ENCODE results near the gene CELF2. TPM values are rescaled to one million over a fixed set of nuclear protein-coding genes. Genes with fewer than 3 reads are reported as not detected.

The CELF2 gene
- total RNA-seq, 1 donor from 2014 or later = 36.9 TPM

- no peak for DNase-seq (ENCODE audit: low spot score)
Measured at GRCh38 chr10:11223081-11223480, 205.4 kb downstream of the CELF2 start.

- no peak for DNase-seq (ENCODE audit: low spot score)
Measured at GRCh38 chr10:11223507-11224140, 206.0 kb downstream of the CELF2 start.

- DNase-seq (ENCODE audit: low spot score) = no peak
Measured at GRCh38 chr10:11224321-11224720, 206.6 kb downstream of the CELF2 start.

GRCh38 chr10:11224792-11225416 is 207.2 kb downstream of the CELF2 start:
- DNase-seq (ENCODE audit: low spot score) = no peak

GRCh38 chr10:11225935-11226334 is 208.3 kb downstream of the CELF2 start:
- no peak for DNase-seq (ENCODE audit: low spot score)

- DNase-seq (ENCODE audit: low spot score) = no peak
Measured at GRCh38 chr10:11227103-11227502, 209.4 kb downstream of the CELF2 start.

GRCh38 chr10:11229893-11230292 is 212.2 kb downstream of the CELF2 start:
- DNase-seq (ENCODE audit: low spot score) = no peak

- no peak for DNase-seq (ENCODE audit: low spot score)
Measured at GRCh38 chr10:11230498-11231167, 213.0 kb downstream of the CELF2 start.

- no peak for DNase-seq (ENCODE audit: low spot score)
Measured at GRCh38 chr10:11231285-11231684, 213.6 kb downstream of the CELF2 start.

- no peak for DNase-seq (ENCODE audit: low spot score)
Measured at GRCh38 chr10:11232222-11232961, 214.7 kb downstream of the CELF2 start.

GRCh38 chr10:11234857-11235531 is 217.3 kb downstream of the CELF2 start:
- no peak for DNase-seq (ENCODE audit: low spot score)

- no peak for DNase-seq (ENCODE audit: low spot score)
Measured at GRCh38 chr10:11235771-11236170, 218.1 kb downstream of the CELF2 start.

- DNase-seq (ENCODE audit: low spot score) = no peak
Measured at GRCh38 chr10:11236234-11236633, 218.6 kb downstream of the CELF2 start.

GRCh38 chr10:11237571-11237970 is 219.9 kb downstream of the CELF2 start:
- DNase-seq (ENCODE audit: low spot score) = no peak

GRCh38 chr10:11238893-11239292 is 221.2 kb downstream of the CELF2 start:
- no peak for DNase-seq (ENCODE audit: low spot score)

- no peak for DNase-seq (ENCODE audit: low spot score)
Measured at GRCh38 chr10:11240641-11241040, 223.0 kb downstream of the CELF2 start.

GRCh38 chr10:11242443-11243387 is 225.0 kb downstream of the CELF2 start:
- DNase-seq (ENCODE audit: low spot score) = no peak

GRCh38 chr10:11243425-11244222 is 226.0 kb downstream of the CELF2 start:
- no peak for DNase-seq (ENCODE audit: low spot score)

- DNase-seq (ENCODE audit: low spot score) = no peak
Measured at GRCh38 chr10:11245095-11245479, 227.4 kb downstream of the CELF2 start.

GRCh38 chr10:11245510-11245909 is 227.8 kb downstream of the CELF2 start:
- no peak for DNase-seq (ENCODE audit: low spot score)
